Transverse colon (tissue), 4 donors: ENCODE data around the gene OBSCN. TPM values are rescaled to one million over a fixed set of nuclear protein-coding genes. Genes with fewer than 3 reads are reported as not detected.
A peak's percentile ranks its signal among the peaks of the same experiment; 100 is the strongest.

Experiments
- DNase-seq: peaks from one replicate; pipeline ENCODE4 v3.0.0-alpha.2; 2019
- H3K27ac ChIP-seq, 4 donors: fragments of 200-600 bp; sonication (generic); 2 replicates each; pipeline ENCODE4 v1.5.1; 2016 to 2018; ENCODE audit warnings: inconsistent platforms in 4 of 4
- H3K27me3 ChIP-seq: fragments of 200-600 bp; sonication (generic); 2 replicates; pipeline ENCODE4 v1.5.1; 2017; ENCODE audit warnings: inconsistent platforms
- H3K36me3 ChIP-seq, 4 donors: fragments of 200-600 bp; sonication (generic); 2 replicates each; pipeline ENCODE4 v1.5.1; 2017 to 2019; ENCODE audit warnings: inconsistent platforms in 4 of 4
- H3K4me1 ChIP-seq, 4 donors: fragments of 200-600 bp; sonication (generic); 2 replicates each; pipeline ENCODE4 v1.5.1; 2017 to 2020; ENCODE audit warnings: inconsistent platforms in 4 of 4
- H3K4me3 ChIP-seq, 4 donors: fragments of 200-600 bp; sonication (generic); 1 replicate in 1 of 4; 2 replicates in 3 of 4; pipeline versions ENCODE4 v1.5.1 to v1.6.1; 2017 to 2019; ENCODE audit warnings: inconsistent platforms in 4 of 4
- H3K9me3 ChIP-seq, 2 donors: fragments of 200-600 bp; sonication (generic); 2 replicates each; pipeline ENCODE4 v1.5.1; 2017 to 2019; ENCODE audit warnings: inconsistent platforms in 2 of 2
- EP300 ChIP-seq: sonication (generic); formaldehyde crosslinking; IDR thresholded peaks from one replicate; pipeline ENCODE4 v1.6.1; 2017; ENCODE audit warnings: antibody characterized with exemption, low read depth
- POLR2A ChIP-seq: fragments of 450-650 bp; IDR thresholded peaks from one replicate; pipeline ENCODE4 v1.6.1; 2016; ENCODE audit warnings: antibody characterized with exemption, mild to moderate bottlenecking, moderate library complexity
- POLR2AphosphoS5 ChIP-seq, 3 donors: sonication (generic); formaldehyde crosslinking; IDR thresholded peaks; one replicate each; pipeline ENCODE4 v1.6.1; 2016; ENCODE audit warnings: antibody characterized with exemption in 3 of 3
- WGBS, 2 donors: methylation state at CpG; one replicate each; pipeline ENCODE4 v1.1.5; 2018; ENCODE audit warnings: low coverage in 1 of 2; 5-methylcytosine and 5-hydroxymethylcytosine counted together
- in situ Hi-C, 4 donors: fragments of 200-750 bp; cut with MboI; loops; one replicate each; pipeline versions ENCODE4 v1.15.0 to v1.15.1; 2017; ENCODE audit warnings: low sequenced_read_pairs in 3 of 4, low pct_ligation_motif_present in 1 of 4, low pct_unique_long_range_greater_than_20kb in 1 of 4
- intact Hi-C: fragments of 100-400 bp; cut with DNase I; formaldehyde crosslinking; loops from one replicate; pipeline ENCODE4 v1.15.1; 2023; ENCODE audit warnings: low total_unique reads
- total RNA-seq, 4 donors: library from RNA; depleted of rRNA; stranded (reverse); fragments of >200 nt; gene quantifications; one replicate each; pipeline ENCODE4 v1.1.0, GENCODE V29; 2016
- TF ChIP-seq, protein P1 (sequence below), 5 experiments: fragments of 200-600 bp in 3 of 5; fragments of 450-650 bp in 2 of 5; sonication (generic) in 3 of 5; IDR thresholded peaks; 1 replicate in 2 of 5; 2 replicates in 3 of 5; pipeline ENCODE4 v1.5.1; 2016 to 2017; ENCODE audit warnings: antibody characterized with exemption in 5 of 5, inconsistent platforms in 3 of 5, mild to moderate bottlenecking in 2 of 5, moderate library complexity in 1 of 5

The OBSCN gene
- total RNA-seq, 4 donors from 2014 or later = 11.9 to 21.7 (median 15.8) TPM

DNA sequence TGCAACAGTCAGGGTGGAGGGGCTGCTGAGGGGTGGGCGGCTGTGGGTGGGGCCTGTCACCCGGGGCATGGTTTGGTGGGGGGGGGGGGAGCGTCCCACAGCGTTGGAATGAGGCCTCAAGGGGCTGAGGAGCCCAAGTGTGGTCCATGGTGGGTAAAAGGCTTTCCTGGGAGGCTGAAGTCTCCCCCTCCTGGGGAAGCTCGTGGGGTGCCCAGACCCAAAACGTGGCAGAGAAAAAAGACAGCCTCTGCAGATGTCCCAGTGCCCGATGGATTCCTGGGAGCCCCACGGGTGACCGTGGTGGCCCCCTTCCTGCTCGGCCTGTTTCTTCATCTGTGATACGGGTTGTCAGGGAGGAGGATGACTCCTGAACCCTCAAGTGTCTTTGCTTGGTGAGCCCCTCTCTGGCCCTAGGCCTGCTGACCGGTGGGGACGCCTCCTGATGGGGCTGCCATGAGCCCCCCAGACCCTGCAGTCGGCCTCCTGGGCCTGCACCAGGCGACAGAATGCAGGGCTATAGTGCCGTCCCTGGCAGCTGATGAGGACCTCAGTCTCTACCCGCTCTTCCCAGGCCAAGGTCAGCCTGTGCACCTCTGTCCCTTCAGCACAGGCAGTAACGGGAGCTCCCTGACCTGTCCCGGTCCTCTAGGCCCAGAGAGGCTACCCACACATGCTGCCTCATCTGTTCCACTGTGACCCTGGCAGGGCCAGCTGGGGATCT lies 1.1 kb downstream of the OBSCN start:
- no peak for DNase-seq
- no peak overlapping the region for H3K4me3 ChIP-seq
- TF ChIP-seq, protein P1, sequence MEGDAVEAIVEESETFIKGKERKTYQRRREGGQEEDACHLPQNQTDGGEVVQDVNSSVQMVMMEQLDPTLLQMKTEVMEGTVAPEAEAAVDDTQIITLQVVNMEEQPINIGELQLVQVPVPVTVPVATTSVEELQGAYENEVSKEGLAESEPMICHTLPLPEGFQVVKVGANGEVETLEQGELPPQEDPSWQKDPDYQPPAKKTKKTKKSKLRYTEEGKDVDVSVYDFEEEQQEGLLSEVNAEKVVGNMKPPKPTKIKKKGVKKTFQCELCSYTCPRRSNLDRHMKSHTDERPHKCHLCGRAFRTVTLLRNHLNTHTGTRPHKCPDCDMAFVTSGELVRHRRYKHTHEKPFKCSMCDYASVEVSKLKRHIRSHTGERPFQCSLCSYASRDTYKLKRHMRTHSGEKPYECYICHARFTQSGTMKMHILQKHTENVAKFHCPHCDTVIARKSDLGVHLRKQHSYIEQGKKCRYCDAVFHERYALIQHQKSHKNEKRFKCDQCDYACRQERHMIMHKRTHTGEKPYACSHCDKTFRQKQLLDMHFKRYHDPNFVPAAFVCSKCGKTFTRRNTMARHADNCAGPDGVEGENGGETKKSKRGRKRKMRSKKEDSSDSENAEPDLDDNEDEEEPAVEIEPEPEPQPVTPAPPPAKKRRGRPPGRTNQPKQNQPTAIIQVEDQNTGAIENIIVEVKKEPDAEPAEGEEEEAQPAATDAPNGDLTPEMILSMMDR (IDR thresholded peaks at IDR 0.05) = no peak
- no peak for TF ChIP-seq POLR2AphosphoS5 (IDR thresholded peaks at IDR 0.05)
- TF ChIP-seq EP300 = no peak
- no peak for TF ChIP-seq POLR2A
- H3K27me3 ChIP-seq = peaks cover 23% of the 10 kb centered on the region
- H3K9me3 ChIP-seq = no peaks in the 10 kb centered on the region
- H3K36me3 ChIP-seq = no peaks in the 10 kb centered on the region
- in situ Hi-C loops = no loop called here
- intact Hi-C loops = no loop called here
- peaks cover 0 to 15% (median 10%) of the 10 kb centered on the region in 4 donors for H3K4me1 ChIP-seq
- peak overlapping the region in 1 of 4 donors; percentile 1 for H3K27ac ChIP-seq
- WGBS, 2 donors = 71% methylated on average over 14 of the region's 19 CpGs; no CpG with 5 or more reads in 1 of the 2 donors

DNA sequence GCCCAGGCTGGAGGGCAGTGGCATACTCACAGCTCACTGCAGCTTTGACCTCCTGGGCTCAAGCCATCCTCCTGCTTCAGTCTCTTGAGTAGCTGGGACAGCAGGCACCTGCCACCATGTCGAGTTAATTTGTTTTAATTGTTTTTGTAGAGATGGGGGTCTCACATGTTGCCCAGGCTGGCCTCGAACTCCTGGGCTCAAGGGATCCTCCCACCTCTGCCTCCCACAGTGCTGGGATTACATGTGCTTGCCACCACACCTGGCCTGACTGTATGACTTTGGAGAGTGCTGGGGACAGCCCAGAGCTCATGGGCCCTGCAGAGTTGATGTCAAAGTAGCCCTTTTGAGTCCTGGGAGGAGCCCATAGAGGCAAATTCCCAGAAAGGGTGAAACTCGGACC lies 1.8 kb downstream of the OBSCN start:
- Histone ChIP-seq H3K27ac (no peak overlapping the region), H3K27me3 (peaks cover 23% of the 10 kb centered on the region), H3K36me3 (no peaks in the 10 kb centered on the region), H3K9me3 (no peaks in the 10 kb centered on the region), H3K4me1 (peaks cover 0 to 15% (median 11%) of the 10 kb centered on the region in 4 donors), H3K4me3 (no peak overlapping the region)
- in situ Hi-C loops = no loop called here
- intact Hi-C loops = no loop called here
- TF ChIP-seq, protein P1 (IDR thresholded peaks at IDR 0.05) = no peak
- no peak for TF ChIP-seq POLR2A
- TF ChIP-seq POLR2AphosphoS5 (IDR thresholded peaks at IDR 0.05) = no peak
- no peak for DNase-seq
- WGBS, 2 donors = 78% methylated on average over 3 of the region's 3 CpGs; no CpG with 5 or more reads in 1 of the 2 donors

DNA sequence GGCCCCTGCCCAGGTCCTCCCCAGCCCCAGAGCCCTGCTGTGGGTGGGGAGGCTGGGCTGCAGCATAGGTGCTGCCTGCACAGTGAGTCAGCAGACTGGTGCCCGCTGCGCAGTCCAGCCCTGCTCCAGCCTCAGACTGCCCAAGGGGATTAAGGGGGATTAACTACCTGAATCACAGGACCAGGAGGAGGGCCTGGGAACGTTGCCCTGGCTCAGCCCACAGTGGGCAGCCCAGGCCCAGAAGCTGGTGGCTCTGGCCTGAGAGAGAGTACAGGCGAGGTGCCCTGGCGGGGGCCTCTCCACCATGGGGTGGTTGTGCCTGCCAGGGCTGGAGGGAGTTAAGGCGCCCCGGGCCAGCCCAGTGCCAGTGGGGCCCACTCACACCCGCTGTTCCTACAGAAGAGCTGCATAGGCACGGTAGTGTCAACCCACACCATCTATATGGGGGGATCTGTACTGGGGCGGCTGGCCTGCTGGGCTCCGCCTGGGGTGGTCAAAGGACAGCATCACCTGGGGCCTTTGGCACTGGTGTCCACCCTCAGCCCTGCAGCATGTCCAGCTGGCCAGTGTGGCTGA lies 2.3 kb downstream of the OBSCN start:
- 85% methylated on average over 10 of the region's 11 CpGs; no CpG with 5 or more reads in 1 of the 2 donors for WGBS, 2 donors
- H3K9me3 ChIP-seq = no peaks in the 10 kb centered on the region
- in situ Hi-C loops = no loop called here
- H3K27me3 ChIP-seq = peaks cover 23% of the 10 kb centered on the region
- TF ChIP-seq, protein P1 (IDR thresholded peaks at IDR 0.05) = no peak
- TF ChIP-seq POLR2AphosphoS5 (IDR thresholded peaks at IDR 0.05) (no peak), POLR2A (no peak), EP300 (no peak)
- no peak overlapping the region for H3K27ac ChIP-seq
- H3K36me3 ChIP-seq = no peaks in the 10 kb centered on the region
- H3K4me3 ChIP-seq = no peak overlapping the region
- no peak for DNase-seq
- intact Hi-C loops = no loop called here
- H3K4me1 ChIP-seq = peaks cover 0 to 15% (median 11%) of the 10 kb centered on the region in 4 donors

DNA sequence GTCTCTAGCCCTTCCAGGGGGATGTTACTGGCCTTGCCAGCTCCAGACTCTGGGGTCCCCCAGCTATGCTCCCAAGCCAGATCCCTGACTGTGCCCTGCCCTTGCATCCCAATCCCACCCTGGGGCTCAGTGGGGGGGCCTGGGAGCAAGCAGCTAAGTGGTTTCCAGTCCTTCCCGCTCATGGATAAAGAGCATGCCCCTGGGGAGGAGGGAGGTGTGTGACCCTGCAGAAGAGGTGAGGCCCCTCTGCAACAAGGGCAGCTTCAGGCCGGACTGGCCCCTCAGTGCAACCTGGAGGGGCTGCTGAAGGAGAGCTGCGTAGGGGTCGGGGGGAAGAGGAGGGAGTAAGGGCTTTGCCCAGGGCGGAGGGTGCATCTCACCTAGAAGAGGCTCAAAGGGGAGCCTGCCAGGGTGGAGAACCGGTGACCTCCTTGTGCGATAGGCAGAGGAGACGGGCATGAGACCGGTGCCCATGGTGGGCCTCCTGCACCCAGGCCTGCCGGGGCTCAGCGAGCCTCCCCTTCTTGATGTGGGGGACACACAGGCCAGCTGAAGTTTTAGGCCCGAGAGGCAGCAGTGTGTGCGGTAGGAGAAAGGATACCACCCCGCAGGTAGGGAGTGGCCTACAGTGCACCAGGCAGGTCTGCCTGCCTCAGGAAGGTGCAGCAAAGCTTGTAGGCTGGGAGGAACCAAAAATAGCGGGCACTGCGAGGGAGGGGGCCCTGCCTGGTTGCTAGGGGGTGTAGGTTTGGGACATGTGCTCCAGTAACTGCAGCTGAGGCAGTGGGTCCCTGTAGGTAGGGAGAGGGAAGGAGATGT lies 3.1 kb downstream of the OBSCN start:
- intact Hi-C loops (no loop called here), in situ Hi-C loops (no loop called here)
- H3K9me3 ChIP-seq = no peaks in the 10 kb centered on the region
- no peak overlapping the region for H3K27ac ChIP-seq
- peaks cover 23% of the 10 kb centered on the region for H3K27me3 ChIP-seq
- no peak for DNase-seq
- peaks cover 0 to 15% (median 11%) of the 10 kb centered on the region in 4 donors for H3K4me1 ChIP-seq
- no peaks in the 10 kb centered on the region for H3K36me3 ChIP-seq
- TF ChIP-seq, protein P1 (IDR thresholded peaks at IDR 0.05) = no peak
- TF ChIP-seq EP300 (no peak), POLR2A (no peak), POLR2AphosphoS5 (IDR thresholded peaks at IDR 0.05) (no peak)
- WGBS, 2 donors = 67 to 89% methylated on average over 6 to 14 of the region's 16 CpGs
- H3K4me3 ChIP-seq = no peak overlapping the region
